SH-SY5Y (cell line): ENCODE data around the gene ZNF385D.

Source experiments
- GATA2 ChIP-seq: IDR thresholded peaks from 2 replicates; pipeline ENCODE4 v1.6.1; 2011; ENCODE audit warnings: mild to moderate bottlenecking, low read depth, low read length
- GATA3 ChIP-seq: IDR thresholded peaks from 2 replicates; pipeline ENCODE4 v1.6.1; 2011; ENCODE audit warnings: low read depth, mild to moderate bottlenecking, low read length, moderate library complexity

DNA sequence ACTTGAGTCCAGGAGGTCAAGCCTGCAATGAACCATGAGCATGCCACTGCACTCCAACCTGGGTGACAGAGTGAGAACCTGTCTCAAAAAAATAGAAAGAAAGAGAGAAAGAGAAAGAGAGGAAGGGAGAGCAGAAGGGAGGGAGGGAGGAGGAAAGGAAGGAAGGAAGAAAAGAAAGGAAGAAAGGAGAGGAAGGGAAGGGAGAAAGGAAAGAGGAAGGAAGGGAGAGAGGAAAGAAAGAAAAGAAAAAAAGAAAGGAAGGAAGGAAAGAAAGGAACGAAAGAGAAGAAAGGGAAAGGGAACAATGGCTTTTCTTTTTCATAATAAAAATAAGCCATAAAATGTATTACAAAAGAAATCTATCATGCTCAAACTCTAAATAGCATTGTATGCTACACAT lies 116.9 kb downstream of the ZNF385D start:
- TF ChIP-seq GATA2, result no peak
- TF ChIP-seq GATA3, result no peak
